Measurements from ENCODE around the gene SMIM45.

Gene SMIM45

GRCh38 chr22:41925783-41926460, 26.0 kb upstream of the SMIM45 start (continued):
- TF ChIP-seq ZNF280D (tag by site-specific recombination; IDR thresholded peaks at IDR 0.05) = no peak
- TF ChIP-seq ZNF521 (tag by site-specific recombination; IDR thresholded peaks at IDR 0.05) = no peak
- no peak for TF ChIP-seq ZNF555 (tag by site-specific recombination; conservative IDR thresholded peaks at IDR 0.05)
- TF ChIP-seq KLF9 (tag by site-specific recombination; IDR thresholded peaks at IDR 0.05; ENCODE audit: low read depth) = no peak
- TF ChIP-seq ZSCAN16 (tag by site-specific recombination; IDR thresholded peaks at IDR 0.05) = no peak
- TF ChIP-seq ZNF248 (tag by site-specific recombination; IDR thresholded peaks at IDR 0.05) = no peak
- TF ChIP-seq ZNF169 (tag by site-specific recombination; IDR thresholded peaks at IDR 0.05) = no peak
- TF ChIP-seq OVOL3 (tag by site-specific recombination; IDR thresholded peaks at IDR 0.05) = no peak
- no peak for TF ChIP-seq HOXA7 (CRISPR knock-in tag; IDR thresholded peaks at IDR 0.05; ENCODE audit: borderline replicate concordance)
- no peak for TF ChIP-seq FEZF1 (tag by site-specific recombination; IDR thresholded peaks at IDR 0.05)
- no peak for TF ChIP-seq ZNF501 (tag by site-specific recombination; IDR thresholded peaks at IDR 0.05)
- TF ChIP-seq ZNF707 (tag by site-specific recombination; IDR thresholded peaks at IDR 0.05) = no peak
- no peak for TF ChIP-seq ZBTB6 (tag by site-specific recombination; IDR thresholded peaks at IDR 0.05)
- no peak for TF ChIP-seq ZNF529 (tag by site-specific recombination; IDR thresholded peaks at IDR 0.05; ENCODE audit: insufficient replicate concordance)
- TF ChIP-seq ZNF561 (tag by site-specific recombination; IDR thresholded peaks at IDR 0.05; ENCODE audit: borderline replicate concordance) = peak; percentile 33; the same call in 1 of the 2 replicates
- no peak for TF ChIP-seq ZNF610 (tag by site-specific recombination; IDR thresholded peaks at IDR 0.05; ENCODE audit: borderline replicate concordance)
- TF ChIP-seq ZNF514 (tag by site-specific recombination; IDR thresholded peaks at IDR 0.05) = no peak
- TF ChIP-seq ZNF785 (tag by site-specific recombination; IDR thresholded peaks at IDR 0.05) = no peak
- no peak for TF ChIP-seq MYNN (tag by site-specific recombination; IDR thresholded peaks at IDR 0.05; ENCODE audit: borderline replicate concordance)
- peak; percentile 41; the same call in 1 of the 2 replicates for TF ChIP-seq ZNF335 (tag by site-specific recombination; conservative IDR thresholded peaks at IDR 0.05)
- no peak for TF ChIP-seq ZNF16 (tag by site-specific recombination; IDR thresholded peaks at IDR 0.05; ENCODE audit: low read depth)

- no peak overlapping the region for H3K27ac ChIP-seq (ENCODE audit: extremely low read depth, low read depth, low read length)
- H3K4me3 ChIP-seq (ENCODE audit: low read depth, low read length) = no peak overlapping the region
- TF ChIP-seq SP2 (tag by site-specific recombination; IDR thresholded peaks at IDR 0.05) = peak; percentile 6; the same call in 1 of the 2 replicates
- TF ChIP-seq HOXD13 (CRISPR knock-in tag; IDR thresholded peaks at IDR 0.05; ENCODE audit: borderline replicate concordance) = no peak
- TF ChIP-seq PRDM10 (tag by site-specific recombination; IDR thresholded peaks at IDR 0.05) = peak; percentile 28; the same call in 1 of the 2 replicates
- 0 out of 2 replicates have a peak, but pooled peaks have one; percentile 11 for TF ChIP-seq ZNF600 (tag by site-specific recombination; IDR thresholded peaks at IDR 0.05)
- no peak for TF ChIP-seq ZBTB6 (tag by site-specific recombination; IDR thresholded peaks at IDR 0.05)
- no peak for TF ChIP-seq ZNF549 (tag by site-specific recombination; IDR thresholded peaks at IDR 0.05)
- peak; percentile 44; the same call in 1 of the 2 replicates for TF ChIP-seq ZNF2 (tag by site-specific recombination; IDR thresholded peaks at IDR 0.05)
Measured at GRCh38 chr22:41927813-41928212, 24.1 kb upstream of the SMIM45 start.

More at GRCh38 chr22:41927813-41928212, 24.1 kb upstream of the SMIM45 start:
- ChIA-PET POLR2A (interaction anchor here (1.0 to 4.3 kb wide), 4 partner anchors 8 to 181 kb away, joined by 3 to 27 read pairs (median 4); partner anchors contain the start of gene CENPM), CTCF (interaction anchor here (0.6 to 1.4 kb wide), 6 partner anchors 11 to 230 kb away, joined by 3 to 6 read pairs (median 3); no protein-coding TSS in a partner anchor)
- Histone ChIP-seq H3K36me3 (ENCODE audit: control insufficient read depth in 2 of 2, insufficient read depth in 1 of 2, low read length in 2 of 2) (peaks cover 5 to 11% of the 10 kb centered on the region in 2 experiments; a peak in 2 of 3 replicates), H3K9me3 (ENCODE audit: control insufficient read depth, insufficient read depth, low read depth, low read length) (no peaks in the 10 kb centered on the region), H3K4me1 (ENCODE audit: control insufficient read depth, insufficient read depth, low read length) (peaks cover 2% of the 10 kb centered on the region; the same call in 1 of the 2 replicates)
